Glomerular visceral epithelial cell (primary cell): ENCODE data around the gene CHRNA1.

ENCODE experiments used
- DNase-seq: peaks from one replicate; pipeline ENCODE4 v3.0.0-alpha.2; 2016; ENCODE audit errors: extremely low spot score

Gene CHRNA1

GRCh38 chr2:174784316-174784715 is 20.0 kb upstream of the CHRNA1 start:
- no peak for DNase-seq

DNA sequence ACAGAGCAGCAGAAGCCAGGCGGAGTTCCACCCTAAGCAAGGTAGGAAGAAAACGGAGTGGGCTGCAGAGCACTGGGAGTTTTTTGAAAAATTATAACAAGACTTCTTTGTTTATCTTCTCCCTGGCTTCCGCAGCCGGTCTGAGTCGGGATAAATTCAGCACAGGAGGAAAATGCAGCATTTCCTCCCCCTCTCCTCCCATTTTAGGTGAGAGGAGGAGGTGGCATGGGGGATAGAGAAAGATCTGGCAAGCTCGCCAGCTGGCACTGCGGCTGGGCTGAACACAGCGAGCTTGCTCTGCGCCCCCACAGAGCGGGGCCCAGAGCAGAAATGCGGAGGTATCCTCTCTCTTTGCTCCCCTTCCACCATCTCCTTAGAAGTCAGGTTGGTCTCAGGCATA is 17.7 kb upstream of the CHRNA1 start:
- no peak for DNase-seq

GRCh38 chr2:174781298-174781697 is 17.0 kb upstream of the CHRNA1 start:
- DNase-seq, result no peak

DNA sequence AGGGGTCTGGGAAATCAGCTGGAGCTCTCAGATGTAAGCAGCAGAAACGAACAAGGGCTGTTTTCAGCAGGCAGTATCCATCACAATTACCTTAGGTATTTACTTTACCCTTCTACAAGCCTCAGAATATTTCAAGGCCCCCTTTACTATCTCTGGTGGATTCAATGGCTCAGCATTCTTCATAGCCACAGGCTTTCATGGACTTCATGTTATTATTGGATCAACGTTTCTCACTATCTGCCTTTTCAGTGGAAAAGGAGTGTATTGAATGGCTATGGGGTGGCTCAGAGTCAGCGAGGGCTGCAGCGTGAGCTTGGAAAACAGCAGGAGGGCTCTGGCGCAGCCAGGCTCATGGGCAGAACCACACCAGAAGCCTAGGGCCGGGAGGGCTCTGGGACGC is 16.6 kb upstream of the CHRNA1 start:
- DNase-seq, result no peak

DNA sequence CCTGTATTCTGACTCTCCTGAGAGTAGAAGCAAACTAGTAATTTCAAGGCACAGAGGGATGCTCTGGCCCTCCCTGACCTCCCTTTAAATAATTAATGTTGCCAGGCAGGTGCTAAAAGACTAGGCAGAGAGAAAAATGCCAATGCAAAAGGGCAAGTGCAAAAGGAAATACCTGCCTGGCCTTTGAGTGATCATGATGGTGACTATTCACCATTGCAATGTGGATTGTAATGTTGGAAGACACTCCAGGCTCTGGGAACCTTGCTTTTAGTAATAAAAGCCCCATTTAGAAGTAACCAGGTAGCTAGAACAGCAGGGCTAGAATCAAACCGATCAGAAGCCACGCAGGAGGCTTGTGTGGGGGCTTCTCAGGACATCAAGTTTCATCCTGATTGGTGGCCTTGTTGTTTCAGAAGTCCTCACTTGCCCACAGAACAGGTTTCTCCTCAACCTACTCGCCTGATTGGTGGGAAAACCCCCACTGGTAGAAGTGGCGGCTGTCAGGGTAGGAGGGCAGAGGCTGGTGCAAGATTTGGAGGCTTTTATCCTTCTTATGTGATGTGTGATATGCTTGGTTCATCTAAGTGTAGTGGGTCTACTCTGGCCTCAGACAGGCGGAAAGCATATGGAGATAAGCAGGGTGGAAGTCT is 16.0 kb upstream of the CHRNA1 start:
- no peak for DNase-seq

DNA sequence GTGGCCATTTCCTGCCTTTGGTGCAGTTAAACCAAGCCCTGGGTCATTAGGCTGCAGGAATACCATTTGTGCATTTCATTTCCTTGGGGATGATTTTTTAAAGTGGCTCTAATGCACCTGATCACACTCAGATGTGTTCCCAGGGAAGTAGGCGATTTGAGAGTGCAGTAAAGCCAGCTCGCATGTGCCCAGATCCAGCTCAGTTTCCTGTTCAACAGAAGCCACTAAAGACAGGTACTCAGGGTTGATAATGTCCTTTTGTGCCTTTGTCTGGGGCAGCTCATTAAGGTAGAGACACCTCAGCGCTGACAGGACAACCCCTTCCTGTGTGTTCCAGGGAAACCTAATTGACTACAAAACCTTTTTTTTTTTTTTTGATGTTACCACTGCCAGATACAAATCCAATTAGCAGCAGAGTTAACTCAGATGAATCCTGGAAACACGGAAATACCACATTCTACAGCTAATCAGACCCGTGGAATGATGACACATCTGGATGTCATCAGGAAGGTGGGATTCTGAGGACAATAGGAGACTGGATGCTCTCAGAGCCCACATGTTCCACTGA is 15.2 kb upstream of the CHRNA1 start:
- peak; percentile 32 for DNase-seq

DNA sequence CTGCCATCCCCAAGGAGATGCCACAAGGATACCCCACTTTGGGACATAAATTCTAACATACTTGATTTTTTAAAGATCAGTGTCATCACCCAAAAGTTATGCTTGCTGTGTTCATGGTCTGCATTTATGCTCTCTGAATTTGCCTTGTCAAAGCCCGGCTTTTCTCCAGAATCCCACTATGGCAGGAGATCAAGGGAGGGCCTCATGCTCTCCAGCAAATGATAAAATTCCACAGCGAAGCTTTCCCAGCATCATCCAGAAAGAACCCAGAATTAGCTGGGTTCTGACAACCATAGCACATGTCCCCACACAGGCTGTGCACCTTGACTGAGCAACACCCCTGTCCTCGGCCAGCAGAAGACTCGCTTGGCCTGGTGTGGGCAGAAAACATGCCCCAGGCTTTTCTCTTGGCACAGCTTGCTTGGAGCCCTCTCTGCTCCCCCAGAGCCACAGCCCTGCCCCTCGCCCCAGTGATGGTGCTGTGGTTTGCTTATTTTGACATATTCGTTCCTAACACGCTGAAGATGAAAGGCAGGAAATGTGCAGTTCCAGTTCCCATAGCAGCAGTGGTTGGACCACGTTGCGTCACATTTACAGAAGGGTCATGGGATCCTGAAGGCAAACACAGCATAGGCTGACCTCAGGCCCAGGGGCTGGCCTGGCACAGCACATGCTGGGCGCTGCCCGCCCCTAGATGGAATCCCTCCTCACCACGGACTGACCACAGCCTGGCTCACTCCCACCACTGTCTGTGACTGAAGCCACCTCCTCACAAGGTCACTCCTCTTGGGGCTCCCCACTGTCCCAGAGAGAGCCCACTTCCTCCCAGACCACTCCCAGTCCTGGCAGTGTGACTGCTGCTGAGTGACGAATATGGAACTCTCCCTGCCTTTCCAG is 14.1 kb upstream of the CHRNA1 start:
- DNase-seq, result peak; percentile 89

DNA sequence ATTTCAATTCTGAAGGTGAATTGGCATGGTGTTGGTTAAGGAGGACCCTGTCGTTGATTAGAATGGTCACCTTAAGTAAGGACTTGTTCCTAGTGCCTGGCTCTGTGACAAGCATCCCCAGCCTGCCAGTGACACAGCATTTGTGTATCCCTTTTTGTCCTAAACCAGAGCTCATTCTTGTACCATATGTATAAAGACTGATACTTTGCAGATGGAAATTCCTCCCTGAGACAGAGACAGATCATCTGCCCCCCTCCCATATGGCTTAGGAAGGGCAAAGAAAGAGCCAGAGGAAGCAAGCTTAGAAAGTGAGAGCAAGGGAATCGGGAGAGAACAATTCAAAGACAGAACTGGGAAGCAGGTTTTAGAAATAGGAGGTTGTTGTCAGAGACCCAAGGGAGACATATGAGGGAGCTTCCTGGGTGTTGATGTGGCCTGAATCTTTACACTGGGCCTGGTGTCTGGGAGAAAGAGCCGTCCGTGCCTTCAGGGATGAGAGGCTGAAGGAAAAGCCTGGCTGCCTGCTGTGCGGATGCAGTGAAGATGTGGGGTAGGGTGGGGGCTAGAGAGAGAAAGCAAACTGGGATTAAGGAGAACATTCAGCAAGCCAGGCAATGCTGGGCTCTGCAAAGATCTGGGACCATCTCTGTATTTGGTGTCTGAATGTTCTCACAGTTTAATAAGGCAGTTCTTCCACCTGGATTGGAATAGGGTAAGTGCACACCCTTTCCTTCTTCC is 13.2 kb upstream of the CHRNA1 start:
- no peak for DNase-seq

DNA sequence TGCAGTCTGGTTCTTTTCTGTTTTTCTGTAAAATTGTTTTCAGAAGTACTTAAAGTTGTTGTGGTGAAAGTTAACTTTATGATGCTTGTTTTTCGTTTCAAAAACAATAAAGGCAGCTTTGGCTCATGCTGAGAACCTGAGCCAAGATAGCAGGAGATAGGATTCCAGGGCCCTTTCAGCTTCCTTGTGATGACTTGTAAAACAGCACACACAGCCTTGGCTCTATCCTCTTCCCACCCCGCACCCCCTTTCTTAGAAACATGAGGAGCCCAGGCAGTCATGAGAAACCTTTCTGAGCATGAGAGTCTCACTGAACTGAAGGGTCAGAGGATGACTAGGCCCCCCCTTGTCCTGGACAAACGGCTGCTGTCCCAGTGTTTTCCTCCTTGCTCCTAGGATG is 12.4 kb upstream of the CHRNA1 start:
- DNase-seq, result no peak

- DNase-seq, result no peak
Observed at GRCh38 chr2:174776223-174776622, 12.0 kb upstream of the CHRNA1 start.

GRCh38 chr2:174775571-174775980 is 11.3 kb upstream of the CHRNA1 start:
- no peak for DNase-seq

DNA sequence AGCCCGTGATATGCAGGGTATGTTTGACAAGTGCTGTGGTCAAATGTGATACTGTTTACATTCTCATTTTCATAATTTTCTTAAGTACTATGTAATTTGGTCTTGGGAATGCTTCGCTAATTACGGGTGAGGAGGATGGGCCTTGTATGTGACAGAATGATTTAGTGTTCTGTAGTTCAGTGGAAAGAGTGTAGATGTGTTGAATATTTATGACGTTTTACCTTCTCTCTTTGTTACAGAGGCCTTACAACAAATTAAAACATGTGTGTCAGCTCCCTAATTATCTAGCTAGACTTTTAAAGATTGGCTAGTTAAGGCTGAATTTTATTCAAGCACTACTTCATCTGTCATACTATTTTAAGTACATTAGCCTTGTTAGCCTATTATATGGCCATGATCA is 10.6 kb upstream of the CHRNA1 start:
- DNase-seq, result no peak

GRCh38 chr2:174773215-174773614 is 8.9 kb upstream of the CHRNA1 start:
- no peak for DNase-seq

- no peak for DNase-seq
Observed at GRCh38 chr2:174772472-174772801, 8.2 kb upstream of the CHRNA1 start.

DNA sequence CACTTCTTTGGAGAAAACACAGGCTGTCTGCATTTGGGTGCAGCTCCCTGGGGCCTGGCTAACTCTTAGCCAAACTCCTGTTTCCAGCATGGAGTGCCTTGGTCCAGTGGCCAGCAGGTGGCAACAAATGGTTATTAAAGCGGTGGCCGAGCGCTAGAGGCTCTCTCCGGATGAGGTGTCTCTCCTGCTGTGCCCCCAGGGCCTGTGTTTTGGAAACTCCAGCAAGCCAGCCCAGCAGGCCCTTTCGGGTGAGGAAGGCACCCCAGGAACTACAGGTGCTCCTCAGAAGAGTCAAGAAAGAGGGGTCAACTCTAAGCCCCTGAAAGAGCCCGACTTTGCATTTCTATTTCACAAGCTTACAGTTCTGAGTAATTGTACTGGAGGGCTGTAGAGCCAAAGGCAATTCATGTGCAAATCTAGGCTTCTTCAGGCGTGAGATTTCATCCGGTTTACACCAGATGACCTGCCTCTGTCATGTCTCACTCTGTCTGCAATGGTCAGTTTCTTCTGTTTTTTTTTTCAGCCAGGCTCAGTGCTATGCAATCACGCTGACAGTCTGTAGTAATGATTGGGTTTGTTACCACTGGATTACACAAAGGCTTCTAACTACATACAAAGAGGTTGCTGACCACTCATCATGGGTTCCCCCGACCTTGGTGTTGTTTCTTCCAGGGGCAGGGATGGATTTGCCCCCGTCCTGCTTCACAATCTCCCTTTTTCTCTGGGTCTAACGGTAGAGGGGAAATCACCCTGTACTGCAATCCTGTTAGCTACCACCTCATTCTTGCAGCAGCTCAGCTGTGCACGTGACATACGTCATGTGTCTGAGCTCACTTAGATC is 7.6 kb upstream of the CHRNA1 start:
- DNase-seq, result peak; percentile 86

GRCh38 chr2:174771136-174771535 is 6.9 kb upstream of the CHRNA1 start:
- no peak for DNase-seq

- DNase-seq, result no peak
Observed at GRCh38 chr2:174768557-174768956, 4.3 kb upstream of the CHRNA1 start.

DNA sequence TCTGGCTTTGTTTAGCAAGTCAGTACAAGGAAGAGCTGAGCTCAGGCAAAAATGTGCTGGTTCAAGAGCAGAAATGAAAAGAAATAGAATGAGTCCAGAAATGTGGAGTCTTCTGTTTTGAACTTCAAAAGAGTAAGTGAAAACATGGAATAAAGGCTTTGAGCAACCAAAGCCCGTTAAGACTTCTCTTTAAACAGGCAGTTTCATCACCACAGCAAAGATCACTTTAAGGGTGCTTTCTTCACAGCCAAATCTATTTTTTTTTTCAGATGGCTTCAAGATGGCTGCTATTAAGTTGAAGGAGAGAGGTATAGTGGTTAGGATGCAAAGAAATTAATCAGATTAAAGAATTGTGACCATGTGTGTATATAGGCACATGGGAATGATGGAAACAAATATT is 2.0 kb upstream of the CHRNA1 start:
- DNase-seq, result no peak

- no peak for DNase-seq
Observed at GRCh38 chr2:174765576-174765975, 1.3 kb upstream of the CHRNA1 start.

DNA sequence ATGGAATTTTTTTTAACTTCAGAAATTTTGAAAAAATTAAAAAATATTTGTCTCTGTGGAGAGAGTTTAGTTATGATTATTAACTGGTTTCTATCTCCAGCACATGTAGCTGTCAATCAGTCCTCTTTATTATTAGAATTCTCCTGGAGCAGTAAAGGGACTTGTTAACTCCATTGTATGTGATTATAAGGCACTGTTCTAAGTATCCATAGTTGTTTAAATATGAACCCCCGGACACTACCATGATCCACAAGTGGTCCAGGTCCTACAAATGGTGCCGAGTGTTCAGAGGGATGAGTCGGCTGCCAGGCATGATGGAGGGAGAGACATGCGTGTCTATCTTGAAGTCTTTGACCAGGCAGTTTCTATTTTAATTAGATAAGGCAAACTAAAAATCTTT is 492 bp downstream of the CHRNA1 start:
- DNase-seq, result no peak

DNA sequence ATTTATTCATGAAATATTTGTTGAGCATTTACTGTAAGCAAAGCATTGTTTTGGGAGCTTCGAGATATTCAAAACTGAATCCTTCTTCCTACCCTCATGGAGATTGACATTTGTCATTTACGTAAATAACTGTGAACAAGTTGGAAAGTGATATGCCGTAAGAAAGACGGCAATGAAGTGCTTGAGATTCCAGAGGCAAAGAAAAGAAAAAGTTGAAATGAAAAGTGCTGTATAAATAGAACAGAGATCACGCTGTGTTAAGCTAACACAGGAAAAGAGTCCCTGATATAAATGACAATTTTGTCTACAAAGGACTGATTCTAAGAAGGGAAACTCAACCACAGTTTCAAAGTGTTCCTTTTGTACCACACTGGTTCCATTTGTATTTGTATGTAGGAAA is 1.8 kb downstream of the CHRNA1 start:
- DNase-seq, result no peak

- no peak for DNase-seq
Observed at GRCh38 chr2:174761837-174762236, 2.4 kb downstream of the CHRNA1 start.
